NB4 (cell line): ENCODE measurements around the gene SMAD2.

Source experiments
- CTCF ChIP-seq: IDR thresholded peaks from one replicate; pipeline ENCODE4 v1.5.1; 2012; ENCODE audit warnings: low read depth, low read length
- POLR2A ChIP-seq: IDR thresholded peaks from 2 replicates; pipeline ENCODE4 v1.6.1; 2011; ENCODE audit warnings: mild to moderate bottlenecking; ENCODE audit not compliant: insufficient read length; ENCODE audit errors: extremely low read depth
- TF ChIP-seq, protein P1 (sequence below): IDR thresholded peaks from 2 replicates; pipeline ENCODE4 v1.6.1; 2011; ENCODE audit warnings: low read depth, low read length

DNA sequence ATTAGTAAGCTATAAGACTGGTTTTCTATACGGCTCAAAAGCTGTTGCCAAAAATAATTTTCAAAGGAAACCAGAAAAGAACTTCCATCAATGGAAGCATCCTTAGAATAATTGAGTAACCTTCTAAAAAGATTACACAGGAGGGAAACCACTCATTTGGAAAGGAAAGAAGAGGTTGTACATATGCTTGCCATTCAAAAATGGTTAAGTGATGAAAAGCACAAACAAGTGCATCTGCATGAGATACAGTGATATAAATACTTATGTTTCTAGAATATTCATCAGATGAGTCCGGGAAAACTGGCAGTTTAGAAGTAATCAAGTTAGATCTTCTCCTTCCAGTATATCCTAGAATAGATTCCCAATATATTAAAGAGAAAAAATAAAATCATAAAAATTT lies 20.1 kb upstream of the SMAD2 start:
- TF ChIP-seq, protein P1, sequence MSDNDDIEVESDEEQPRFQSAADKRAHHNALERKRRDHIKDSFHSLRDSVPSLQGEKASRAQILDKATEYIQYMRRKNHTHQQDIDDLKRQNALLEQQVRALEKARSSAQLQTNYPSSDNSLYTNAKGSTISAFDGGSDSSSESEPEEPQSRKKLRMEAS, result no peak
- TF ChIP-seq CTCF (no peak), POLR2A (no peak)
